Stimulated activated CD4-positive, alpha-beta T cell treated with anti-CD3 and anti-CD28 coated beads, Interleukin-15, amount 100 ng/mL, for 24 hours (primary cell): ENCODE results near the gene PIK3R1.
"Not testable (repeated sequence)": the region's sequence is repeated elsewhere in the genome, so short reads cannot be mapped to it uniquely, and the experiment has no call there.

Experiments used
- DNase-seq: peaks from one replicate; pipeline ENCODE4 v3.0.0-alpha.2; 2020

PIK3R1 gene

GRCh38 chr5:68229416-68229815 lies 13.9 kb downstream of the PIK3R1 start:
- DNase-seq, result no peak

- DNase-seq, result no peak
Observed at GRCh38 chr5:68230285-68230684, 14.7 kb downstream of the PIK3R1 start.

- no peak for DNase-seq
Observed at GRCh38 chr5:68231414-68232076, 16.0 kb downstream of the PIK3R1 start.

GRCh38 chr5:68232277-68232676 lies 16.7 kb downstream of the PIK3R1 start:
- DNase-seq, result no peak

GRCh38 chr5:68233075-68233474 lies 17.5 kb downstream of the PIK3R1 start:
- DNase-seq, result no peak

- not testable (repeated sequence) for DNase-seq
Observed at GRCh38 chr5:68235229-68235628, 19.7 kb downstream of the PIK3R1 start.

- DNase-seq, result no peak
Observed at GRCh38 chr5:68237715-68238114, 22.2 kb downstream of the PIK3R1 start.

GRCh38 chr5:68239487-68239886 lies 23.9 kb downstream of the PIK3R1 start:
- peak; percentile 89 for DNase-seq

GRCh38 chr5:68240202-68240601 lies 24.6 kb downstream of the PIK3R1 start:
- DNase-seq, result no peak

GRCh38 chr5:68240771-68241170 lies 25.2 kb downstream of the PIK3R1 start:
- DNase-seq, result no peak

GRCh38 chr5:68242743-68243142 lies 27.2 kb downstream of the PIK3R1 start:
- no peak for DNase-seq

GRCh38 chr5:68243251-68243650 lies 27.7 kb downstream of the PIK3R1 start:
- DNase-seq, result no peak

GRCh38 chr5:68243681-68244080 lies 28.1 kb downstream of the PIK3R1 start:
- DNase-seq, result no peak

- DNase-seq, result no peak
Observed at GRCh38 chr5:68245319-68245718, 29.8 kb downstream of the PIK3R1 start.

- no peak for DNase-seq
Observed at GRCh38 chr5:68246802-68247201, 31.2 kb downstream of the PIK3R1 start.

GRCh38 chr5:68247627-68248026 lies 32.1 kb downstream of the PIK3R1 start:
- no peak for DNase-seq

- no peak for DNase-seq
Observed at GRCh38 chr5:68248896-68249295, 33.3 kb downstream of the PIK3R1 start.

- no peak for DNase-seq
Observed at GRCh38 chr5:68249520-68249919, 34.0 kb downstream of the PIK3R1 start.

- DNase-seq, result no peak
Observed at GRCh38 chr5:68250661-68251298, 35.2 kb downstream of the PIK3R1 start.

- DNase-seq, result peak; percentile 76
Observed at GRCh38 chr5:68251386-68251785, 35.8 kb downstream of the PIK3R1 start.

GRCh38 chr5:68251804-68252522 lies 36.4 kb downstream of the PIK3R1 start:
- no peak for DNase-seq

- DNase-seq, result peak; percentile 58
Observed at GRCh38 chr5:68252673-68253623, 37.4 kb downstream of the PIK3R1 start.
